HG02678 (cell line): ENCODE results near the gene ADM2.

ENCODE experiments used
- ATAC-seq: cut with Tn5 transposase; IDR thresholded peaks from one replicate; pipeline ENCODE4 v1.9.1; 2021; ENCODE audit warnings: mild to moderate bottlenecking, moderate library complexity; ENCODE audit not compliant: unreplicated experiment

The ADM2 gene

GRCh38 chr22:50483977-50484853 lies 2.9 kb downstream of the ADM2 start:
- no peak for ATAC-seq

GRCh38 chr22:50485221-50486131 lies 4.1 kb downstream of the ADM2 start:
- ATAC-seq: no peak

GRCh38 chr22:50486561-50487289 lies 5.4 kb downstream of the ADM2 start, which contains the start of gene MIOX:
Gene MIOX (plus strand): TSS chr22:50486859. CDS start chr22:50486898, 39 bp downstream.
- ATAC-seq: no peak

GRCh38 chr22:50487290-50488005 lies 6.1 kb downstream of the ADM2 start:
- ATAC-seq: no peak

GRCh38 chr22:50488006-50488677 lies 6.8 kb downstream of the ADM2 start:
- no peak for ATAC-seq

- ATAC-seq: no peak
These were observed 7.5 kb downstream of the ADM2 start for GRCh38 chr22:50488886-50489285.

- no peak for ATAC-seq
These were observed 8.3 kb downstream of the ADM2 start for GRCh38 chr22:50489363-50490243.

GRCh38 chr22:50490531-50491308 lies 9.4 kb downstream of the ADM2 start:
- ATAC-seq: no peak

- no peak for ATAC-seq
These were observed 15.8 kb downstream of the ADM2 start for GRCh38 chr22:50497093-50497492.

- ATAC-seq: no peak
These were observed 17.1 kb downstream of the ADM2 start for GRCh38 chr22:50498322-50498890.

GRCh38 chr22:50500452-50500851 lies 19.1 kb downstream of the ADM2 start:
- ATAC-seq: no peak

- no peak for ATAC-seq
These were observed 20.8 kb downstream of the ADM2 start for GRCh38 chr22:50502096-50502495.

- ATAC-seq: no peak
These were observed 21.5 kb downstream of the ADM2 start for GRCh38 chr22:50502628-50503474.

GRCh38 chr22:50503475-50504145 lies 22.3 kb downstream of the ADM2 start:
- ATAC-seq: no peak

GRCh38 chr22:50504369-50505211 lies 23.2 kb downstream of the ADM2 start:
- no peak for ATAC-seq
